Activated T-helper 1 cell treated with anti-CD3 and anti-CD28 coated beads, Interleukin-12 subunit alpha, Interleukin-12 subunit beta, Interleukin-2, Interleukin-4 antibody, amounts not matched to agents 30 ng/mL and 10 ng/mL and 1 ng/mL, durations not matched to agents 14 hours and 24 hours and 36 hours (primary cell): ENCODE measurements around the gene SLC6A20. TPM values are rescaled to one million over a fixed set of nuclear protein-coding genes. Genes with fewer than 3 reads are reported as not detected.

Experiments used
- DNase-seq: peaks from one replicate; pipeline ENCODE4 v3.0.0; 2021; ENCODE audit warnings: low spot score
- H3K27ac Mint-ChIP-seq: one replicate; pipeline ENCODE4 v1.8.0; 2021; ENCODE audit warnings: mild to moderate bottlenecking, mixed read lengths
- H3K27me3 Mint-ChIP-seq: one replicate; pipeline ENCODE4 v1.8.0; 2022; ENCODE audit warnings: mild to moderate bottlenecking, moderate library complexity, mixed read lengths; ENCODE audit not compliant: insufficient read depth
- H3K36me3 Mint-ChIP-seq: one replicate; pipeline ENCODE4 v1.8.0; 2021; ENCODE audit warnings: low read depth, mixed read lengths
- H3K4me1 Mint-ChIP-seq: one replicate; pipeline ENCODE4 v1.8.0; 2021; ENCODE audit warnings: low read depth, mixed read lengths
- H3K4me3 Mint-ChIP-seq: one replicate; pipeline ENCODE4 v1.8.0; 2021; ENCODE audit warnings: mild to moderate bottlenecking, moderate library complexity, mixed read lengths
- H3K9me3 Mint-ChIP-seq: one replicate; pipeline ENCODE4 v1.8.0; 2021; ENCODE audit warnings: mixed read lengths
- intact Hi-C: fragments of 100-400 bp; cut with micrococcal nuclease; formaldehyde crosslinking; loops from one replicate; pipeline ENCODE4 v1.15.1; 2024
- total RNA-seq: library from RNA; stranded (reverse); gene quantifications from 2 replicates; pipeline ENCODE4 v1.2.3, GENCODE V29; 2022

Gene SLC6A20
- total RNA-seq, 1 donor from 2014 or later = not detected

DNA sequence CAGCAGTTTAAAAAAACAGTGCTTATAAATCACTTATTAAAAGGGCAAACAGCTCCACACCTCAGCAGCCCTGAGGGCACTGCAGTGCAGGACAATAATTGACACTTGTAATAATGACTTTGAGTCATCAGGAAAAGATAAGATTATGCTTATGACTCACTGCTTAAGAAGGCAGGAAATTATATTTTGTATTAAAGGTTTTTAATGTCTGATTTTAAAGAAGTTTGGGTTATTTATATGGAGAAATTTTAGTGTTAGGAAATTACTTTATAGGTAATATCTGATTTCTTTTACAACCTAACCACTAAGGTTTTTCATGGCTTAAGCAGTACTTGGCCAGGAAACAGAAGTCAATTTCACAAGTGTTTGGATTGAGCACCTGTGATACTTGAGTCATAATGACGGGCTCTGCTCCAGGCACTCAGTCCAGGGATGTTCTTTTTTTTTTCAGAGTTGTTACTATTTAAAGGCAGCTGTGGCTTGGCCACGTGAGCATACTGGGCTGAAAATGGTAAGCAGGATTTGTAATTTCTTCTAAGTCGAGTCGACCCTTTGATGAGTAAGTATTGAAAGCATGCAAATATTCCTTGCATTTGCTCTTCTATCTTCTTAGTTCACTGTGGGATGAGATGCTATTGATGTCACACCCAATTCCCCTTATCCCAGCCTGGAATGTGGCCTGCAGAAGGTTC lies 21.6 kb upstream of the SLC6A20 start:
- peaks cover 8% of the 10 kb centered on the region for H3K27me3 Mint-ChIP-seq
- no peaks in the 10 kb centered on the region for H3K9me3 Mint-ChIP-seq
- peaks cover 4% of the 10 kb centered on the region for H3K36me3 Mint-ChIP-seq
- H3K4me1 Mint-ChIP-seq = no peaks in the 10 kb centered on the region
- DNase-seq = no peak
- H3K4me3 Mint-ChIP-seq = no peak overlapping the region
- intact Hi-C loops = no loop called here
- no peak overlapping the region for H3K27ac Mint-ChIP-seq

GRCh38 chr3:45816544-45816943 lies 20.2 kb upstream of the SLC6A20 start:
- H3K4me1 Mint-ChIP-seq = no peaks in the 10 kb centered on the region
- H3K27me3 Mint-ChIP-seq = peaks cover 9% of the 10 kb centered on the region
- no peak overlapping the region for H3K27ac Mint-ChIP-seq
- peaks cover 3% of the 10 kb centered on the region for H3K36me3 Mint-ChIP-seq
- H3K9me3 Mint-ChIP-seq = no peaks in the 10 kb centered on the region
- H3K4me3 Mint-ChIP-seq = no peak overlapping the region
- intact Hi-C loops = no loop called here
- DNase-seq = no peak

DNA sequence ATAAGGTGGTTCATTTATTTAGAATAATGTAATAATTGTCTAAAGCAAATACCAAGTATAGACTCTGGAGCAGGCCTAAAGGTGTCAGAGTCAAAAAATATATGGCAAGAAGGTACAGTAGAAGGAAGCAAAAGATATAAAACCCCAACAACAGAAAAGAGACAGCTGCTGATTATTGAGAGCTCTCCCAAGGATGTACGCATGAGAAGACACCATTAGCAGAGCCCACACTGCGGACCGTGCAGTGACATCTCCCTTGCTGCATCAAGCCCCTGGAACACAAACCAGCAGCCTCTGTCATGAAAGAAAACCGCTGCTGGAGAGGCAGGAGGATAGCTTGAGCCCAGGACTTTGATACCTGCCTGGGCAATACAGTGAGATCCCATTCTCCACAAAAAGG lies 18.0 kb upstream of the SLC6A20 start:
- H3K36me3 Mint-ChIP-seq = no peaks in the 10 kb centered on the region
- no peak for DNase-seq
- H3K9me3 Mint-ChIP-seq = no peaks in the 10 kb centered on the region
- intact Hi-C loops = no loop called here
- no peak overlapping the region for H3K4me3 Mint-ChIP-seq
- H3K27me3 Mint-ChIP-seq = peaks cover 13% of the 10 kb centered on the region
- no peaks in the 10 kb centered on the region for H3K4me1 Mint-ChIP-seq
- no peak overlapping the region for H3K27ac Mint-ChIP-seq

DNA sequence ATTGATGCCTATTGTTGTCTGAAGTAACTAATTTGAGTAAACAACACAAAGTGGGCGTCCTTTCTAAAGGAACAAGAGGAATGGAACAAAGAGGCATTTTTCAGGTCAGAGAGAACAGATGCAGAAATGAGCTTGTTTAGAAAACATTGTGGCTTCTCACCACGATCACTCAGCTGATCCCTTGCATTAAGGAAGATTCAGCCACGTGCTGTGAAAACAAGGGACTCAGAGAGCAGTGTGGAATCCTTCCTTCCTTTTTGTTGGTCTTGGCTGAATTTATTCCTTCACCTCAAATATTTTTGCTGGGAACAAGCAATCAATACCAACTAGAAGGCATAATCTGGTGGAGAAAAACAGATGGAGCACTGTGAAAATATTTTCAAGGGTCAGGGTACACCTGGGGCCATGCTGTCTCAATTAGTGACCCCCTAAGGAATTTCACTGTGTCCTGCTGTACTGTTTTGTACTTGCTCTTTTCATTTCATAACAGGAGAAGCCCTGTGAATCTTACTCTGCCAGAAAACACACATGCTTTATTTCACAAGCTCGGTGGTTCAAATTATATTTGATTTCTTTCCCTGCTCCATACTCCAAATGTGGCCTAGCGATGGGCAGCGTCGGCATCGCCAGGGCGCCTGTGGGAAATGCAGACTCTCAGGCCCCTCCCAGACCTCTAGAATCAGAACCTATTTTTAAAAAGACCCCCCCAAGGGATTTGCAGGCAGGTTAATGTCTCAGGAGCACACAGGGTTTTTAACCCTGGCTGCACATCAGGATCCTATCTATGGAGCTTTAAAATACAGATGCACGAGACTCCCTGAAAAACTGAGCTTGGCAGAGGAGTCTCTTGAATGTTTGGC lies 11.6 kb upstream of the SLC6A20 start:
- Mint-ChIP-seq H3K9me3 (no peaks in the 10 kb centered on the region), H3K27ac (no peak overlapping the region), H3K36me3 (no peaks in the 10 kb centered on the region), H3K27me3 (peaks cover 34% of the 10 kb centered on the region), H3K4me3 (no peak overlapping the region), H3K4me1 (no peaks in the 10 kb centered on the region)
- DNase-seq = no peak
- intact Hi-C loops = no loop called here

GRCh38 chr3:45807133-45807532 lies 10.8 kb upstream of the SLC6A20 start:
- no peaks in the 10 kb centered on the region for H3K4me1 Mint-ChIP-seq
- H3K27ac Mint-ChIP-seq = no peak overlapping the region
- H3K4me3 Mint-ChIP-seq = no peak overlapping the region
- H3K36me3 Mint-ChIP-seq = no peaks in the 10 kb centered on the region
- H3K27me3 Mint-ChIP-seq = peaks cover 33% of the 10 kb centered on the region
- no peak for DNase-seq
- intact Hi-C loops = no loop called here
- H3K9me3 Mint-ChIP-seq = no peaks in the 10 kb centered on the region

GRCh38 chr3:45806072-45806471 lies 9.7 kb upstream of the SLC6A20 start:
- no peak overlapping the region for H3K27ac Mint-ChIP-seq
- peaks cover 32% of the 10 kb centered on the region for H3K27me3 Mint-ChIP-seq
- intact Hi-C loops = no loop called here
- no peak overlapping the region for H3K4me3 Mint-ChIP-seq
- no peak for DNase-seq
- H3K4me1 Mint-ChIP-seq = no peaks in the 10 kb centered on the region
- H3K9me3 Mint-ChIP-seq = no peaks in the 10 kb centered on the region
- no peaks in the 10 kb centered on the region for H3K36me3 Mint-ChIP-seq

DNA sequence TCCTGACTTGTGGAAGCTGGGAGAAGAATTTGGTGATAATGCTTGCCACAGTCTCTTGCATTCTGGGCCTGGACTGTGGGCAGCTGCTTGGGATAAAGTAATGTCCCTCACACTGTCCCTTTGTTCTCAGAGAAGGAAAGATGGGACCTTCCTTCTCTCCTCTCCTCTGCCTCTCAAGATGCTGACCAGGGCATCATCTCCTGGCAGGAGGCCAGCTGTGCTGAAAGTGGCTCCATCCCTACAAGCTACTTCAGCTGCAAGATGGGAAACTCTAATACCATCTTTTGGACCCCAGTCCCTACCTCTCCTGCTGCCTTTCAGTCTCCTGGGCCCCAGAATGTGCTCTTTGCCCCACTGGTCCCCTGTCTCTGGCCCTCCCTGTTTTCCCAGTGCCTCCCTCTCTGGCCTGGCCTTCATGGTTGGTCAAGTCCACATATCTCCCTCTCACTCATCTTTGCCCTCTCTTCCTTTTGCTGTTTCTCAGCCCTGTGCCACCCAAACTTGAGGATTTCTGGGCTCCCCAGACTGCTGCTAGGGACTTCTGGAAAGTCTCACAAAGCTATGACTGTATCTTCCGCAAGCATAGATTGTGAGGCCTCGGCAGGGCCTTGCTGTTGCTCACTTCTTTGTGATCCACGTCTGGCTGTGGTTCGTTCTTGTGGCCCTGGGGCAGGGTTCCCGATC lies 7.1 kb upstream of the SLC6A20 start:
- Mint-ChIP-seq H3K27ac (no peak overlapping the region), H3K36me3 (no peaks in the 10 kb centered on the region), H3K4me3 (no peak overlapping the region), H3K27me3 (peaks cover 41% of the 10 kb centered on the region), H3K9me3 (no peaks in the 10 kb centered on the region), H3K4me1 (no peaks in the 10 kb centered on the region)
- intact Hi-C loops = no loop called here
- DNase-seq = no peak

DNA sequence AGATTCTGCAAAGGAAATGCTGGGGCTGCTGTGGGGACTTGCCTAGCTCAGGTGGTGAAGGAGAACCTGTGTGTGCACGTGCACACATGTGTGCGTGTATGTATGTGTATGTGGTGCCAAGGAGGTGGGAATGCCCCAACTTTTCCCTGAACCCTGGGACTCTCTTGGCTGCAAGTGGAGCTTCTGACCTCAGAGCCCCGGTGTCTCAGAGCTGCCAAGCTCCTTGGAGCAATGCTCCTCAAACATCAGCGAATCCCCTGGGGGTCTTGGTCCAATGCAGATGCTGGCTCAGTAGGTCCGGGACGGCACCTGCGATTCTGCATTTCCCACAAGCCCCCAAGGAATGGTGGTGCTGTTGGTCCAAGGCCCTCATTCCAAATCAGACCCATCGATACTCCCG lies 5.8 kb upstream of the SLC6A20 start:
- Mint-ChIP-seq H3K9me3 (no peaks in the 10 kb centered on the region), H3K27ac (no peak overlapping the region), H3K36me3 (no peaks in the 10 kb centered on the region), H3K27me3 (peaks cover 51% of the 10 kb centered on the region), H3K4me1 (no peaks in the 10 kb centered on the region), H3K4me3 (no peak overlapping the region)
- no peak for DNase-seq
- intact Hi-C loops = no loop called here

GRCh38 chr3:45800611-45801010 lies 4.3 kb upstream of the SLC6A20 start:
- Mint-ChIP-seq H3K4me3 (no peak overlapping the region), H3K36me3 (no peaks in the 10 kb centered on the region), H3K4me1 (peaks cover 3% of the 10 kb centered on the region), H3K9me3 (no peaks in the 10 kb centered on the region), H3K27ac (no peak overlapping the region), H3K27me3 (peaks cover 52% of the 10 kb centered on the region)
- no peak for DNase-seq
- intact Hi-C loops = no loop called here

DNA sequence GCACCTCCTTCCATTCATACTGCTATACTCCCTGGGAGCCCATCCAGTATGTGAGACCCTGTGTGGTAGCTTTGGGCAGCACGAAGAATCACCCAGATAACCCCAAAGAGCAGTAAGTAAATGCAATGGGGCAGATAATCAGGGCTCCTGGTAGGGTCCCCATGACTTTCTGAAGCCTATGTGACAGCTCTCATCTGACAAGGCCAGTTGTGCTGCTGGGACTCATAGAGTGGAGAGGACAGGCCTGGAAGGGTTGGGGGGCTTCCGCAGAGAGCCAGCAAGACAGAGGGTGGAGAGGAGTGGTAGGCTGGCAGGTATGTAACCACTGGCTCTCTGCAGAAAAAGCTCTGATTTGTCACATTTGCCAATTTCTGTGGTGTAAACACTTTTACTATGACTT lies 3.2 kb upstream of the SLC6A20 start:
- H3K36me3 Mint-ChIP-seq = no peaks in the 10 kb centered on the region
- H3K27ac Mint-ChIP-seq = no peak overlapping the region
- peaks cover 54% of the 10 kb centered on the region for H3K27me3 Mint-ChIP-seq
- no peak overlapping the region for H3K4me3 Mint-ChIP-seq
- DNase-seq = no peak
- intact Hi-C loops = no loop called here
- H3K4me1 Mint-ChIP-seq = peaks cover 8% of the 10 kb centered on the region
- no peaks in the 10 kb centered on the region for H3K9me3 Mint-ChIP-seq

DNA sequence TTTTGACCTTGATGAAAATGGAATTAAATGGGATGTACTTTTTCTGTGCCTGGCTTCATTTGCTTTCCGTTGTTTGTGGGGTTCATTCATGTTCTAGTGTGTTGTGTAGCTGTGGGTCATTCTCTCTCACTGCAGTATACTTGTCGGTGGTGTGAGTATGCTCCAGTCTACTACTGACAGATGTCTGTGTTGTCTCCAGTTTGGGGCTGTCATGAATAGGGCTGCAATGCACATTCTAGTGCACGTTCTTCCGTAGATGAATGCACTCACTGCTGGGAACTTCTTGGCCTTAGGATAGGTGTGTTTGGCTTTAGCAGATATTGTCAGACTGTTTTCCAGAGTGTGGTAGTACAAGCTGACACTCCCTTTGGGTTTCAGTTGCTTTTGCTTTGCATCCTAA lies 1.7 kb upstream of the SLC6A20 start:
- DNase-seq = no peak
- H3K4me1 Mint-ChIP-seq = peaks cover 8% of the 10 kb centered on the region
- intact Hi-C loops = no loop called here
- H3K9me3 Mint-ChIP-seq = no peaks in the 10 kb centered on the region
- H3K36me3 Mint-ChIP-seq = no peaks in the 10 kb centered on the region
- peaks cover 65% of the 10 kb centered on the region for H3K27me3 Mint-ChIP-seq
- H3K27ac Mint-ChIP-seq = no peak overlapping the region
- no peak overlapping the region for H3K4me3 Mint-ChIP-seq

DNA sequence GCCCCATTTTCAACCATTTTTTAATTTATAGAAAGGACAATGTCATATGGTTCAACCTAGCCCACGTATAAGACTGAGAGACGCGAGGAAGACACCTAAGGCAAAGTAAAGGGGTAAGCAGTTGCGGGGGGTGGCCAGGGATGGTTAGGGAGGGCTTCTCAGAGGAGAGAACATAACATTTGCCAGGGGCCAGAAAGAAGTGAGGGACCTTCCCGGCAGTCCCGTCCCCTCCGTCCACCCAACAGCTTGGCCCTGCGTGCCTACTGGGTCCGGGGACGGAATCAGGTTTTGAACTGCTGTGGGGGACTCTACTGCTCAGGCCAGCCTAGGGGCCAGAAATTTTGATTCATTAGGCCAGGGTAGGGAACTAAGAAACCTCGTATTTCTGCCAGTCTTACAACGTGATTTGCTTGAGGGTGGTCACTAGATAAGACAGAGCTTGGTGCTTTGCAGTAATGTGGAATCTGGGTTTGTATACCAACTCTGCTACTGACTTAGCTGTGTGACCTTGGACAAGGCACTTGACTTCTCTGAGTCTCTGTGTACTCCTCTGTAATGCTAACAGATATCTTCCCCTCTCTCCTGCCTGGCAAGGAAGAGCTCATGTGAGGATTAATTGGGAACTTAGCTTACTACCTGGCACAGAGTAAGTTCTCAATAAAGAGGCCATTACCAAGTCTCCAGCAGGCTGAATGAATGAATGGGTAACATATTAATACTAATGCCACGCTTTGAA lies 734 bp upstream of the SLC6A20 start:
- Mint-ChIP-seq H3K4me1 (peaks cover 8% of the 10 kb centered on the region), H3K36me3 (no peaks in the 10 kb centered on the region), H3K27me3 (peaks cover 66% of the 10 kb centered on the region), H3K27ac (no peak overlapping the region), H3K4me3 (peak overlapping the region; percentile 41), H3K9me3 (no peaks in the 10 kb centered on the region)
- DNase-seq = no peak
- intact Hi-C loops = loop anchor here (2.0 kb wide), 1 partner anchor 44 kb away; no protein-coding TSS in a partner anchor
